T-helper 17 cell (primary cell): Measurements from ENCODE around the gene SSUH2. TPM values are rescaled to one million over a fixed set of nuclear protein-coding genes. Genes with fewer than 3 reads are reported as not detected.

Experiments used
- ATAC-seq: fragments of 150-1000 bp; cut with Tn5 transposase; 2 replicates; pipeline ENCODE4 v1.10.0; 2021; ENCODE audit warnings: mild to moderate bottlenecking, moderate library complexity
- DNase-seq, 3 donors: peaks; one replicate each; pipeline versions ENCODE4 v3.0.0 to v3.0.0-alpha.2; 2020 to 2021
- H3K9me3 ChIP-seq: one replicate; pipeline ENCODE4 v1.7.0; 2013; ENCODE audit warnings: low read length, mild to moderate bottlenecking; ENCODE audit not compliant: control insufficient read depth, poor library complexity, severe bottlenecking
- H3K27ac Mint-ChIP-seq: one replicate; pipeline ENCODE4 v1.8.0; 2022; ENCODE audit warnings: mild to moderate bottlenecking, moderate library complexity, mixed read lengths
- H3K27me3 Mint-ChIP-seq: one replicate; pipeline ENCODE4 v1.8.0; 2022; ENCODE audit warnings: mixed read lengths
- H3K36me3 Mint-ChIP-seq: one replicate; pipeline ENCODE4 v1.8.0; 2022; ENCODE audit warnings: low read depth, mixed read lengths
- H3K4me1 Mint-ChIP-seq: one replicate; pipeline ENCODE4 v1.8.0; 2022; ENCODE audit warnings: mild to moderate bottlenecking, mixed read lengths
- H3K4me3 Mint-ChIP-seq: one replicate; pipeline ENCODE4 v1.8.0; 2022; ENCODE audit warnings: mild to moderate bottlenecking, moderate library complexity, mixed read lengths
- total RNA-seq, 4 donors: library from RNA in 2 of 4; stranded (reverse) in 2 of 4; gene quantifications; one replicate each; pipeline ENCODE4 v1.2.3 and lab custom pipeline; 2022 to 2026

Gene SSUH2
- total RNA-seq, 2 donors from 2014 or later = not detected

GRCh38 chr3:8624612-8625011, 20.0 kb downstream of the SSUH2 start:
- peaks cover 6% of the 10 kb centered on the region for H3K4me1 Mint-ChIP-seq
- no peak for ATAC-seq

GRCh38 chr3:8623741-8624140, 20.9 kb downstream of the SSUH2 start:
- DNase-seq = no peak
- Mint-ChIP-seq H3K27me3 (peaks cover 19% of the 10 kb centered on the region), H3K4me3 (no peak overlapping the region), H3K27ac (no peak overlapping the region), H3K36me3 (no peaks in the 10 kb centered on the region), H3K4me1 (peaks cover 2% of the 10 kb centered on the region)
- no peak for ATAC-seq
- H3K9me3 ChIP-seq = no peaks in the 10 kb centered on the region

More at GRCh38 chr3:8624612-8625011, 20.0 kb downstream of the SSUH2 start:
- Mint-ChIP-seq H3K4me3 (no peak overlapping the region), H3K36me3 (no peaks in the 10 kb centered on the region), H3K27ac (no peak overlapping the region), H3K27me3 (peaks cover 19% of the 10 kb centered on the region)
- DNase-seq = no peak
- H3K9me3 ChIP-seq = no peaks in the 10 kb centered on the region

- Mint-ChIP-seq H3K4me1 (peaks cover 2% of the 10 kb centered on the region), H3K27ac (no peak overlapping the region), H3K4me3 (peak overlapping the region; percentile 73), H3K27me3 (peaks cover 19% of the 10 kb centered on the region), H3K36me3 (no peaks in the 10 kb centered on the region)
- DNase-seq (peak in 1 of 3 donors; percentile 12), ATAC-seq (peak; percentile 52)
- no peaks in the 10 kb centered on the region for H3K9me3 ChIP-seq
Measured at GRCh38 chr3:8622873-8623691, 21.5 kb downstream of the SSUH2 start.

GRCh38 chr3:8621872-8622271, 22.7 kb downstream of the SSUH2 start:
- no peak overlapping the region for H3K27ac Mint-ChIP-seq
- peaks cover 19% of the 10 kb centered on the region for H3K27me3 Mint-ChIP-seq
- DNase-seq (no peak), ATAC-seq (no peak)
- H3K36me3 Mint-ChIP-seq = no peaks in the 10 kb centered on the region
- no peaks in the 10 kb centered on the region for H3K9me3 ChIP-seq
- H3K4me1 Mint-ChIP-seq = peaks cover 2% of the 10 kb centered on the region
- H3K4me3 Mint-ChIP-seq = no peak overlapping the region

- H3K27ac Mint-ChIP-seq = no peak overlapping the region
- H3K4me1 Mint-ChIP-seq = peaks cover 2% of the 10 kb centered on the region
- no peak overlapping the region for H3K4me3 Mint-ChIP-seq
- H3K27me3 Mint-ChIP-seq = peaks cover 19% of the 10 kb centered on the region
- no peak for ATAC-seq
- no peaks in the 10 kb centered on the region for H3K9me3 ChIP-seq
- H3K36me3 Mint-ChIP-seq = no peaks in the 10 kb centered on the region
- DNase-seq = no peak
Measured at GRCh38 chr3:8621141-8621540, 23.5 kb downstream of the SSUH2 start.

GRCh38 chr3:8619548-8619947, 25.1 kb downstream of the SSUH2 start:
- H3K9me3 ChIP-seq = no peaks in the 10 kb centered on the region
- Mint-ChIP-seq H3K27me3 (peaks cover 14% of the 10 kb centered on the region), H3K4me3 (no peak overlapping the region), H3K27ac (no peak overlapping the region), H3K4me1 (peaks cover 2% of the 10 kb centered on the region), H3K36me3 (no peaks in the 10 kb centered on the region)
- ATAC-seq (no peak), DNase-seq (no peak)

- no peak overlapping the region for H3K27ac Mint-ChIP-seq
- peaks cover 14% of the 10 kb centered on the region for H3K27me3 Mint-ChIP-seq
- no peak for ATAC-seq
- no peak overlapping the region for H3K4me3 Mint-ChIP-seq
- H3K4me1 Mint-ChIP-seq = peaks cover 2% of the 10 kb centered on the region
- no peak for DNase-seq
- H3K9me3 ChIP-seq = no peaks in the 10 kb centered on the region
- H3K36me3 Mint-ChIP-seq = no peaks in the 10 kb centered on the region
Measured at GRCh38 chr3:8618950-8619349, 25.6 kb downstream of the SSUH2 start.

- no peaks in the 10 kb centered on the region for H3K4me1 Mint-ChIP-seq
- H3K4me3 Mint-ChIP-seq = no peak overlapping the region
- no peaks in the 10 kb centered on the region for H3K9me3 ChIP-seq
- H3K27me3 Mint-ChIP-seq = peaks cover 7% of the 10 kb centered on the region
- ATAC-seq = no peak
- no peak for DNase-seq
- no peak overlapping the region for H3K27ac Mint-ChIP-seq
- H3K36me3 Mint-ChIP-seq = no peaks in the 10 kb centered on the region
Measured at GRCh38 chr3:8617921-8618320, 26.7 kb downstream of the SSUH2 start.

- Mint-ChIP-seq H3K4me3 (no peak overlapping the region), H3K27me3 (peaks cover 30% of the 10 kb centered on the region), H3K36me3 (peaks cover 2% of the 10 kb centered on the region), H3K4me1 (no peaks in the 10 kb centered on the region), H3K27ac (no peak overlapping the region)
- no peak for ATAC-seq
- no peak for DNase-seq
- no peaks in the 10 kb centered on the region for H3K9me3 ChIP-seq
Measured at GRCh38 chr3:8610951-8611350, 33.6 kb downstream of the SSUH2 start.

GRCh38 chr3:8608791-8609467, 35.7 kb downstream of the SSUH2 start:
- Mint-ChIP-seq H3K36me3 (peaks cover 2% of the 10 kb centered on the region), H3K27me3 (peaks cover 30% of the 10 kb centered on the region)

GRCh38 chr3:8608041-8608790, 36.4 kb downstream of the SSUH2 start:
- H3K4me1 Mint-ChIP-seq = no peaks in the 10 kb centered on the region
- no peak overlapping the region for H3K27ac Mint-ChIP-seq
- ATAC-seq (no peak), DNase-seq (no peak)
- peaks cover 31% of the 10 kb centered on the region for H3K27me3 Mint-ChIP-seq
- H3K9me3 ChIP-seq = no peaks in the 10 kb centered on the region
- H3K36me3 Mint-ChIP-seq = peaks cover 2% of the 10 kb centered on the region
- H3K4me3 Mint-ChIP-seq = no peak overlapping the region

More at GRCh38 chr3:8608791-8609467, 35.7 kb downstream of the SSUH2 start:
- no peak overlapping the region for H3K4me3 Mint-ChIP-seq
- no peak overlapping the region for H3K27ac Mint-ChIP-seq
- H3K4me1 Mint-ChIP-seq = no peaks in the 10 kb centered on the region
- DNase-seq (no peak), ATAC-seq (no peak)
- no peaks in the 10 kb centered on the region for H3K9me3 ChIP-seq

GRCh38 chr3:8607234-8608040, 37.2 kb downstream of the SSUH2 start:
- ATAC-seq (no peak), DNase-seq (no peak)
- Mint-ChIP-seq H3K27me3 (peaks cover 37% of the 10 kb centered on the region), H3K4me1 (no peaks in the 10 kb centered on the region), H3K27ac (no peak overlapping the region), H3K4me3 (no peak overlapping the region), H3K36me3 (peaks cover 2% of the 10 kb centered on the region)
- no peaks in the 10 kb centered on the region for H3K9me3 ChIP-seq
